Measurements from ENCODE around the gene ZC3H18. TPM values are rescaled to one million over a fixed set of nuclear protein-coding genes. Genes with fewer than 3 reads are reported as not detected.

ZC3H18 gene
- polyA plus RNA-seq, 3 donors: 11.1 to 27.0 (median 26.0) TPM

DNA sequence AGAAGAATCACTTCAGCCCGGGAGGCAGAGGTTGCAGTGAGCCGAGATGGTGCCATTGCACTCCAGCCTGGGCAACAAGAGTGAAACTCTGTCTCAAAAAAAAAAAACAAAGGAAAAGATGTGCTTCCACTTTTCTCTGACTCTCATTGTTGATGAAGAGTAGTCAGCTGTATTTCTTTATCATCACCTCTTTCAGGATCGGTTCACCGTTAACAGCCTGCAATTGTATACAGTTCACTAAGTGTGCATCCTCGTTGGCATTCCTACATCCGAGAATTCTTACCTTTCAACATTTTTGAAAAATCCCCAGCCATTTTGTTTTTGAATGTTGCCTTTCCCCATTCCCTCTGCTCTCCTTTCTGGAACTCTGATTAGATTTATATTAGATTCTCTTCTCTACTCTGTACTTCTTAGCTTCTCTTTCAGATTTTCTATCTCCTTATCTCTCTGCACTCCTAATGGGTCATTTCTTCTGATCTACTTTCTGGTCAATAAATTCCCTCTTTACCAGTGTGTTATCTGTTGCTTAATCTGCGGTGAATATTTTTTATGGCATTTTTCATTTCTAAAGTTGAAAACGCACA lies 26.9 kb upstream of the ZC3H18 start:
- WGBS, 3 donors: 80 to 90% (median 85%) methylated on average over 8 of the region's 8 CpGs

DNA sequence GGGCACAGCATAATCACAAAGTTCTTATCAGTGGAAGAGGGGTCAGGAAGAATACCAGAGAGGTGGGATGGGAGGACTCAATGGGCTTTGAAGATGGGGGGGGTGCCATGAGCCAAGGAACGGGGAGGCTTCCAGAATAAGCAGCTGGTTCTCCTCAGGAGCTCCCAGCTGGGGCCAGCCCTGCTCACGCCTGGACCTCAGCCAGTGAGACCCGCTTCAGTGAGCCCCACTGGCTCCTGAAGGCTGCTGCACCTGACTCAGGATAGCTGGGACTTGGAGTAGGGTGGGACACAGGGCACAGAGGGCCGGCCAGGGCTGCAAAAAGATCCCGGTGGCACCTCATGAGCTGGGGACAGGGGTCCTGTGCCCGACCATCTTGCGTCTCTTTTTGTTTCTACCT lies 24.4 kb upstream of the ZC3H18 start:
- 63 to 83% (median 76%) methylated on average over 7 of the region's 7 CpGs for WGBS, 3 donors

More for the DNA sequence above, 26.9 kb upstream of the ZC3H18 start:
- H3K27ac ChIP-seq (ENCODE audit: low read depth, low read length): no peak overlapping the region

GRCh38 chr16:88548131-88548874 lies 21.9 kb upstream of the ZC3H18 start:
- H3K27ac ChIP-seq (ENCODE audit: low read depth, low read length): no peak overlapping the region
- 61 to 70% (median 63%) methylated on average over 15 of the region's 15 CpGs for WGBS, 3 donors

More for the DNA sequence above, 24.4 kb upstream of the ZC3H18 start:
- H3K27ac ChIP-seq (ENCODE audit: low read depth, low read length): no peak overlapping the region

GRCh38 chr16:88548985-88549384 lies 21.2 kb upstream of the ZC3H18 start:
- 56 to 85% (median 75%) methylated on average over 13 of the region's 13 CpGs for WGBS, 3 donors
- H3K27ac ChIP-seq (ENCODE audit: low read depth, low read length): no peak overlapping the region

- H3K27ac ChIP-seq (ENCODE audit: low read depth, low read length): no peak overlapping the region
- 35 to 75% (median 55%) methylated on average over 12 of the region's 12 CpGs for WGBS, 3 donors
Observed at GRCh38 chr16:88549671-88550245, 20.4 kb upstream of the ZC3H18 start.

DNA sequence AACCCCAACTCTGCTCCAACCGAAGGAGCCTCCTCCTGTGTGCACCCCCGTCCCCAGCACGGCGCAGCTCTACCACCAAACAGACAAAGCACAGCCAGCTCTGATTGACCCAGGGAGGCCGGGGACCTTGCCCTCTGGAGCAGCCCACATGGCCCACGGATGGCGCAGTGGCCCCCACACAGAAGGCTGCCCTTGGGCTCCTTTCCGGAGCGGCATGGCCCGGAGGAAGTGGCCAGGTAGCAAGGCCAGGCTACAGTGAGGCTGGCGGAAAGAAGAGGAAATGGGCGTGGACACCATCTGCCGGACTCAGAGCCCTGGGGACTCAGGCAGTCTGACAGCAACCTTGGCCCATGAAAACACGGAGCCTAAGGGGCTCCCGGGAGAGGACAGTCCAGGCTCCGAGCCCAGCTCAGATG lies 19.9 kb upstream of the ZC3H18 start:
- H3K27ac ChIP-seq (ENCODE audit: low read depth, low read length): no peak overlapping the region
- WGBS, 3 donors: 18 to 53% (median 23%) methylated on average over 15 to 16 of the region's 16 CpGs

DNA sequence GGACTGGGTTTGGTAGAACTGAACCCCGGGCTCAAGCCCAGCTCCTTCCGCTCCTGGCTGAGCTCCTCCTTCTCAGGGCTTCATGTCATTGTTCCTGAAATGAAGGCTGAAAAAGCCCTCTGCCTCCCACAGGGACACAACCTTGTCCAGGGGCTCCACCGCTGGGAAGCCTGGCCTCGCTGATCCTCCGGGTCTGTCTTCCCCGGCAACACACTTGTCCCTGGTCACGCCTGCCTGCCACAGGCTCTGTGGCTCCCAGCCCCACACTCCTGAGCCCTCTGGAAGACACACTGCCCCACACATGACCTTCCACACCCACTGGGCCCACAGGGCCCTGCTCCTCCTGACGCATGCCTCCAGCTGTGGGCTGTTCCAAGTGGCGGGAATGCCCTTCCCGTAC lies 18.0 kb upstream of the ZC3H18 start:
- WGBS, 3 donors: 84 to 86% (median 84%) methylated on average over 10 of the region's 10 CpGs
- no peak overlapping the region for H3K27ac ChIP-seq (ENCODE audit: low read depth, low read length)

- WGBS, 3 donors: 69 to 79% (median 77%) methylated on average over 11 to 13 of the region's 13 CpGs
- no peak overlapping the region for H3K27ac ChIP-seq (ENCODE audit: low read depth, low read length)
Observed at GRCh38 chr16:88552815-88553214, 17.4 kb upstream of the ZC3H18 start.

GRCh38 chr16:88553739-88554138 lies 16.5 kb upstream of the ZC3H18 start:
- WGBS, 3 donors: 65 to 77% (median 77%) methylated on average over 16 of the region's 16 CpGs
- H3K27ac ChIP-seq (ENCODE audit: low read depth, low read length): no peak overlapping the region

DNA sequence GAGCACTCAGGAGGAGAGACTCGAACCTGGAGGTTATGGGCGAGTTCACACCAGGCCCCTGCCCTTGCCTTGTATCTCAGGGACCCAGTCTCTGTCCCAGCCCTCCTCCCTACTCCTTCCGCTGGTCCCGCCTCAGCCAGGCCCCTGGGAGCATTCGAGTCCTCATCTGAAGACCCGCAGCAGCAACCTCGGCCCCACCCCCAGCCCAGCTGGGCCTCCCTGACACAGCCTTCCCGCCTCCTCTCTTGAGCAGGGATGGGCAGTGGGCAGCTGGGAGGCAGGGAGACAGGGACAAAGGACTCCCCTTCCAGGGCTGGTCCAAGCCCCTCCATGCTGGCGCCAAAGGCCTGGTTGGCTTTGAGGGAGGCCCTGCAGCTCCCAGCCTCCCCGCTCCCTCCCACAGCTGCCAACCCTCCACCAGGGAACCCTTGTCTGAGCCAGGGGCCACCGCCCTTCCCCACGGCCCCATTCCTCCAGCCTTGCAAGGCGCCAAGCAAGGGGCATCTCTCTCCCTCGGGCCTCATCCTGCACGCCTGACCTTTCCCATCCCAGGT lies 15.4 kb upstream of the ZC3H18 start:
- no peak overlapping the region for H3K27ac ChIP-seq (ENCODE audit: low read depth, low read length)
- 84 to 88% (median 86%) methylated on average over 15 of the region's 15 CpGs for WGBS, 3 donors

- WGBS, 3 donors: 76 to 87% (median 79%) methylated on average over 13 to 15 of the region's 15 CpGs
- H3K27ac ChIP-seq (ENCODE audit: low read depth, low read length): no peak overlapping the region
Observed at GRCh38 chr16:88556294-88556988, 13.8 kb upstream of the ZC3H18 start.

GRCh38 chr16:88558457-88559442 lies 11.5 kb upstream of the ZC3H18 start:
- WGBS, 3 donors: 36 to 54% (median 47%) methylated on average over 28 to 41 of the region's 45 CpGs
- H3K27ac ChIP-seq (ENCODE audit: low read depth, low read length): no peak overlapping the region

- 64 to 69% (median 66%) methylated on average over 22 of the region's 22 CpGs for WGBS, 3 donors
- H3K27ac ChIP-seq (ENCODE audit: low read depth, low read length): no peak overlapping the region
Observed at GRCh38 chr16:88560714-88561484, 9.3 kb upstream of the ZC3H18 start.

GRCh38 chr16:88561485-88562359 lies 8.5 kb upstream of the ZC3H18 start:
- no peak overlapping the region for H3K27ac ChIP-seq (ENCODE audit: low read depth, low read length)
- 26 to 31% (median 30%) methylated on average over 21 to 23 of the region's 24 CpGs for WGBS, 3 donors

- no peak overlapping the region for H3K27ac ChIP-seq (ENCODE audit: low read depth, low read length)
- WGBS, 3 donors: 69 to 86% (median 75%) methylated on average over 6 of the region's 6 CpGs
Observed at GRCh38 chr16:88566158-88566557, 4.0 kb upstream of the ZC3H18 start.

Data from adipose tissue (tissue), 3 donors.